H7 (cell line): ENCODE data around the gene CTSA. TPM values are rescaled to one million over a fixed set of nuclear protein-coding genes. Genes with fewer than 3 reads are reported as not detected.
"Not testable (repeated sequence)": the region's sequence is repeated elsewhere in the genome, so short reads cannot be mapped to it uniquely, and the experiment has no call there.

Experiments used
- DNase-seq: peaks from one replicate; pipeline ENCODE4 v3.0.0; 2012
- H3K27me3 ChIP-seq: 2 replicates; pipeline ENCODE4 v1.6.0; 2011; ENCODE audit warnings: mild to moderate bottlenecking, low read length; ENCODE audit not compliant: control insufficient read depth, insufficient read depth
- H3K36me3 ChIP-seq: replicated peaks from 2 replicates; pipeline ENCODE4 v1.5.1; 2011; ENCODE audit warnings: low read length; ENCODE audit not compliant: control insufficient read depth, insufficient read depth
- H3K4me3 ChIP-seq: 2 replicates; pipeline ENCODE4 v1.5.1; 2011; ENCODE audit warnings: low read depth, mild to moderate bottlenecking, control low read depth, low read length, moderate library complexity; ENCODE audit not compliant: insufficient read depth
- total RNA-seq: library from RNA; depleted of rRNA; stranded (reverse); fragments of >200 nt; shearing (Covaris generic); gene quantifications from 2 replicates; pipeline ENCODE4 v1.2.3, GENCODE V29; 2014

Gene CTSA
- total RNA-seq, 1 experiment from 2014 or later, result 41.8 TPM

DNA sequence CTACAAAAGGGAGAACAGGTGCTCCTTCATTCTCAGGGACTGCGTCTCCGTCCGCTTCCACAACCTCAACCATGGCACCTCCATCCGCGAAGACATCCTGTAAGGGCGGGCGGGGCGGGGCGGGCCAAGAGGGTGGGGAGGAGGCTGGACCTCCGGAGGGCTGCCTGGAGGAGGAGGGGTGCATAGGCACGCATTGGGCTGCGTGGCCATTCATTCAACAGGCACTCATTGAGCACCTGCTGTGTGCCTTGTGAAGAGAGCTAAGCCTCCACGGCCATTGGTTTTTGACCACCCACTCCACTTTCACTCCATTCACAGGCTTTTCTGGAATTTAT lies 33.3 kb upstream of the CTSA start:
- no peaks in the 10 kb centered on the region for H3K27me3 ChIP-seq
- peak overlapping the region; percentile 84 for H3K4me3 ChIP-seq
- peak; percentile 89 for DNase-seq
- no peaks in the 10 kb centered on the region for H3K36me3 ChIP-seq

DNA sequence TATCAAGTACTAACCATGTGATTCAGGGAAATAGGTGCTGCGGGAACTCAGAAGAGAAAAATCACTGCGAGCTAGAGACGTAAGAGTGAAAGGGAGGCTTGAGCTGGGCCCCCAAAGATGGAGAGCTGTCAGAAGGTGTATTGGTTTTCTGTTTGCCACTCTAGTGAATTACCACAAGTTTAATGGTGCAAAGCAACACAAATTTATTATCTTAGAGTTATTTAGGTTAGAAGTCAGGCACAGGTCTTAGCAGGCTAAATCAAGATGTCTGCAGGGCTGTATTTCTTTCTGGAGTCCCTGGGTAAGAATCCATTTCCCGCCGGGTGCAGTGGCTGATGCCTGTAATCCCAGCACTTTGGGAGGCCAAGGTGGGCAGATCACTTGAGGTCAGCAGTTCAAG lies 31.2 kb upstream of the CTSA start:
- no peak for DNase-seq

DNA sequence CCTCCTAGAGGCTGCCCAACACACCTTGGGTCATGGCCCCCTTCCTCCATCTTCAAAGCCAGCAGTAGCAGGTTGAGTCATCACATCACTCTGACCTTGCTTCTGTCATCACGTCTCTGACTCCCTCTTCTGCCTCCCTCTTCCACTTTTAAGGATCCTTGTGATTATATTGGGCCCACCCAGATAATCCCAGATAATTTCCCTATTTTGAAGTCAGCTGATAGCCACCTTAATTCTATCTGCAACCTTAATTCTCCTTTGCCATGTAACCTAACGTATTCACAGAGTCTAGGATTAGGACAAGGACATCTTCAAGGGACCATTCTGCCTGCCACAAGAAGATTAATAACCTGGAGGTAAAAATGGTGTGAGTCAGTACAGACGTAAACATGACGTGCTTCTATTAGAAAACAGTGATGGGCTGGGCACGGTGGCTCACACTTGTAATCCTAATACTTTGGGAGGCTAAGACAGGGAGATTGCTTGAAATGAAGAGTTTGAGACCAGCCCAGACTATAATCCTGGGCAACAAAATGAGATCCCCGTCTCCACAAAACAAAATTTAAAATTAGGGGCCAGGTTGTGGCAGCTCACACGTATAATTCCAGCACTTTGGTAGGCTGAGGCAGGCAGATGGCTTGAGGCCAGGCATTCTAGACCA lies 30.4 kb upstream of the CTSA start:
- H3K27me3 ChIP-seq, result no peaks in the 10 kb centered on the region
- no peak overlapping the region for H3K4me3 ChIP-seq
- no peaks in the 10 kb centered on the region for H3K36me3 ChIP-seq
- DNase-seq, result no peak

More for the DNA sequence above, 31.2 kb upstream of the CTSA start:
- Histone ChIP-seq H3K36me3 (no peaks in the 10 kb centered on the region), H3K4me3 (no peak overlapping the region), H3K27me3 (no peaks in the 10 kb centered on the region)

DNA sequence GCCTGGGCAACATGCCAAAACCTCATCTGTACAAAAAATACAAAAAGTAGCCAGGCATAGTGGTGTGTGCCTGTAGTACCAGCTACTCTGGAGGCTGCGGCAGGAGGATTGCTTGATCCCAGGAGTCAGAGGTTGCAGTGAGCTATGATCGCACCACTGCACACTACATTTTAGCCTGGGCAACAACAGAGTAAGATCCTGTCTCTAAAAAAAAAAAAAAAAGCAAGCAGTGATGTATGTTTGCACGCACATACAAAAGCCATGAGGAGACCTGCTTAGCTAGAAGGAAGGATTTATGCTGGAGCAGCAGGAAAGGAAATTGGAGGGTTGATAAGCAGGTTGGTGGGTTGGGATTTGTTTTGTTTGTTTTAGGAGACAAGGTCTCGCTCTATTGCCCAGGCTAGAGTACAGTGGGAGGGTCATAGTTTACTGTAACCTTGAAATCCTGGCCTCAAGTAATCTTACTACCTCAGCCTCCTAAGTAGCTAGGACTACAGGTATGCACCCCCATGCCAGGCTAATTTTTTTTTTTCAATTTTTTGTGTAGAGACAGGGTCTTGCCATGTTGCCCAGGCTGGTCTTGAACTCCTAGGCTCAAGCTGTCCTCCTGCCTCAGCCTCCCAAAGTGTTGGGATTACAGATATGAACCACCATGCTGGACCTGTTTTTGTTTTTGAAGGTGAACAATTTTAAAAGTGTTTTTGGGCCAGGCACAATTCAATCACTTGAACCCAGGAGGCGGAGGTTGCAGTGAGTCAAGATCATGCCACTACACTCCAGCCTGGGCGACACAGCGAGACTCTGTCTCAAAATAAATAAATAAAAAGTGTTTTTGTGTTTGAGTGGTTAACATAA lies 29.7 kb upstream of the CTSA start:
- no peak overlapping the region for H3K4me3 ChIP-seq
- H3K36me3 ChIP-seq, result no peaks in the 10 kb centered on the region
- no peaks in the 10 kb centered on the region for H3K27me3 ChIP-seq
- DNase-seq, result no peak

DNA sequence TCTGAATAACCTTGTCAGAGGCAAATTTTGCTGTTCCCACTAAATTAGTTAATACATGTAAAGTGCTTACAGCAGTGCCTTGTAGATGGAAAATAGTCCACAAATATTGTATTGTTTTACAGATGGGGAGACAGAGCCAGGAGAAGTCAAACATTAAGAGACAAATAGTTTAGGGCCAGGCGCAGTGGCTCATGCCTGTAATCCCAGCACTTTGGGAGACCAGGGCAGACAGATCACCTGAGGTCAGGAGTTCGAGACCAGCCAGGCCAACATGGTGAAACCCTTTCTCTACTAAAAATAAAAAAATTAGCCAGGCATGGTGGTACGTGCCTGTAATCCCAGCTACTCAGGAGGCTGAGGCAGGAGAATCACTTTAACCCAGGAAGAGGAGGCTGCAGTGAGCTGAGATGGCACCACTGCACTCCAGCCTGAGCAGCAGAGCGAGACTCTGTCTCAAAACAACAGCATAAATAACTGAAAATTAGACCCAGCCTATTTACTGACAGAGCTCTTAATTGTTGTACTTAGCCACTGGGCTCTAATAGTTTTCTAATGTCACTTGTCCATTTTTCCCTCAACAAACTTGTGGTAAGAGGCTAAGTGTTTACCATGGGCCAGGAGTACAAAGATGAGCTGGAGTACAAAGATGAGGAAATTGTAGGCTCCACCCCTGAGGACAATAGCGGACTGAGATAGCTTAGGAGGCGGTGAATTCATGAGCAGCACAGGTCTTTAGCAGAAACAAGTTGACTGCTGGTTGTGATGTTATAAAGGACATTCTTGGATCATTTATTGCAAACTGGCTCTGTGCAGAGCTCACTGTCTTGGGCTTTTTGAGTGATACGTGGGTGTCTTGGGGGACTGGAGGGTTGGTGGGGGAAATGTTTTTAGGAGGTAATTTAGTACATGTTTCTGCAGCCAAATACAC lies 27.3 kb upstream of the CTSA start:
- H3K27me3 ChIP-seq, result no peaks in the 10 kb centered on the region
- H3K36me3 ChIP-seq, result no peaks in the 10 kb centered on the region
- no peak overlapping the region for H3K4me3 ChIP-seq
- no peak for DNase-seq

DNA sequence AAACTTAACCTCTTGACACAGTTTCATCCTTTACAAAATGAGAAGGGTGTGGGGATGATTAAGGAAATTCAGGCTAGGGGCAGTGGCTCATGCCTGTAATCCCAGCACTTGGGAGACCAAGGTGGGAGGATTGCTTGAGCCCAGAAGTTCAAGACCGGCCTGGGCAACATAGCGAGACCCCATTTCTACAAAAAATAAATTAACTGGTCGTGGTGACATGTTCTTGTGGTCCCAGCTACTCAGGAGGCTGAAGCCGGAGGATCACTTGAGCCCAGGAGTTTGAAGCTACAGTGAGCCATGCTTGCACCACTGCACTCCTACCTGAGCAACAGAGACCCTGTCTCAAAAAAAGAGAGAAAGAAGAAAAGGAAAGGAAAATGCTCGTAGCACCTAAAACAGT lies 24.7 kb upstream of the CTSA start:
- Histone ChIP-seq H3K4me3 (no peak overlapping the region), H3K27me3 (no peaks in the 10 kb centered on the region), H3K36me3 (no peaks in the 10 kb centered on the region)
- no peak for DNase-seq

DNA sequence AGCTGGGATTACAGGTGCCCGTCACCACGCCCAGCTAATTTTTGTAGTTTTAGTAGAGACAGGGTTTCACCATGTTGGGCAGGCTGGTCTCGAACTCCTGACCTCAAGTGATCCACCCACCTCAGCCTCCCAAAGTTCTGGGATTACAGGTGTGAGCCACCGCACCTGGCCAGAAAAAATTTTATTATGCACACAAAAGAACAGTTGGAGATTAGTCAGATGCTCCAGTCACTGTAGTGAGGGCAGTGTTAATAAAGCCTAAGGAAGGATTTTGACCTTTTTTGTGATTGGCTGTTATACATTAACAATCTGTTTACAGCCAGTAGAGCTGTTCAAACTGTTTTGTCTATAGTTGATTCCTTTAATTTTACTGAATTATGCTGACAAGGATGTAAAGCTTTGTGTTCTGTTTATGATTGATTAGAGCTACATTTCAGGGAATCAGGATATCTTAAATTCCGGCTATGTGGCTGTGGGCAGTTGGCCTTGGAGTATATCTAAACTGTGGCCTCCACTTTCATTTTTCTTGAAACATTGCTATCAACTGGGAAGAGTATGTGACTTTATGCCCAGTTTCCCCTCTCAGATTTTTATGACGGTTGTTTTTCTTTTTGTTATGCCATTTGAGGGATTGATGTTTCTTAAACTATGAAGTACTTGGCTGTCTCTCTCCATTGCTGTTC lies 23.9 kb upstream of the CTSA start:
- Histone ChIP-seq H3K27me3 (no peaks in the 10 kb centered on the region), H3K36me3 (no peaks in the 10 kb centered on the region), H3K4me3 (no peak overlapping the region)
- no peak for DNase-seq

DNA sequence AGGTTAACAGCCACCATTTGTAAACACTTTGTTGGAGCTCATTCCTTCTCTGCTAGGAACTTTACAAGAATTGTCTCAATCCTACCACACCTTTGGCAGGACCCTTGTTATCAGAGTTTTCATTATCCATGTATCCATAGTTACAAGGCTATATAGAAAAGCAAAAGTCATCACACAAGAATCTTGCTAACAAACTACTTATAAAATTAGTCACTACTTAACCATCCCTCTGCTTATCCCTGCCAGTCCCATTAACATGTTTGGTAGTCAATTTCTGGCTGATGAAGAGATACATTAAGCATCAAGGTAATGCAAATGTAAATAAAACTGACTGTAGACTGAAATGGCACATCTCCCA lies 23.3 kb upstream of the CTSA start:
- no peaks in the 10 kb centered on the region for H3K27me3 ChIP-seq
- no peak for DNase-seq
- H3K36me3 ChIP-seq, result no peaks in the 10 kb centered on the region
- no peak overlapping the region for H3K4me3 ChIP-seq

DNA sequence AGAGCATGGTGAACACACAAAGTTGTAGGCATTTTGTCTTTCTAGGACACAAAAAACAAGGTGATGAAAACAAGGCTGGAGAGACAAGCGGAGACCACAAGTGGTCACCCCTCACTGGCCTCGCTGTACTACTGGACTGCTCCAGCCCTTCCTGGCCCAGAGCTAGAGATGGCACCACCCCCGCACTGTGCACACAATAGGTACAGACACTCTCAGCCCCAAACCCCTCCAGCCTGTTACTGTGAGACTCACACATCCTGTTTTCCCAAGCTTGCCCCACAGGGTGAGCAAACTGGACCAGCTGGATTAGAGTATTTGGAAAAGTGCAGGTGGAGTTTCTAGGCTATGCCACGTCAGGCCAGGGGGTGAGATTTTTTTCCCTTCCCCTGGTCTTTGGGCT lies 18.5 kb upstream of the CTSA start:
- no peak overlapping the region for H3K4me3 ChIP-seq
- H3K27me3 ChIP-seq, result no peaks in the 10 kb centered on the region
- H3K36me3 ChIP-seq, result no peaks in the 10 kb centered on the region
- no peak for DNase-seq

DNA sequence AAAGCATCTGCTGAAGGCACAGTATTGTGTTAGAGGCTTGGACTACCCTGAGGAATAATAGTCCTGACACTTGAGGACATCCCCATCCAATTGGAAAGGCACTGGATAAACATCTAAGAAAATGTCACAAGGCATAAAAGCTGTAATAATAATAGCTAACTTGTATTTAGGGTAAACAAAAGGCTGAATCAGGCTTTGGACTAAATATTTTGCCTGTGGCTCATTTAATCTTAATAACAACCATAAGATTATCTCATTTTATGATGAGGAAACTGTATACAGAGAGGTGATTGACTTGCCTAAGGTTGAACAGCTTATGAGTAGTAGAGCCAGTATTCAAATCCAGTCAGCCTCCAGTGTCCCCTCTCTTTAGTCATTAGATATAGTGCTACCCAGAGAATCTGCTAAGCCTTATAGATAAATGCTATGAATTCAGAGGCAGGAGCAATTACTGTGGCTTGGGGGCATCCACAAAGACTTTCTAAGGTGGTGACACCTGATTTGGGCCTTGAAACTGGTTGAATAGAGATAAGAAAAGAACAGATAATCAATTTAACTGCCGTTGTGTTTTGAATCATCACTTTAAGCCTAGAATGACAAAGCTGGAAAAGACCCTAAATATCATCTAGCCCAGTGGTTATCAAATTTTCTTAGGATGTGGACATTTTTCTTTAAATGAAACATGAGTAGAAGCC lies 17.6 kb upstream of the CTSA start:
- H3K36me3 ChIP-seq, result peaks cover 2% of the 10 kb centered on the region
- no peaks in the 10 kb centered on the region for H3K27me3 ChIP-seq
- H3K4me3 ChIP-seq, result no peak overlapping the region
- DNase-seq, result no peak

DNA sequence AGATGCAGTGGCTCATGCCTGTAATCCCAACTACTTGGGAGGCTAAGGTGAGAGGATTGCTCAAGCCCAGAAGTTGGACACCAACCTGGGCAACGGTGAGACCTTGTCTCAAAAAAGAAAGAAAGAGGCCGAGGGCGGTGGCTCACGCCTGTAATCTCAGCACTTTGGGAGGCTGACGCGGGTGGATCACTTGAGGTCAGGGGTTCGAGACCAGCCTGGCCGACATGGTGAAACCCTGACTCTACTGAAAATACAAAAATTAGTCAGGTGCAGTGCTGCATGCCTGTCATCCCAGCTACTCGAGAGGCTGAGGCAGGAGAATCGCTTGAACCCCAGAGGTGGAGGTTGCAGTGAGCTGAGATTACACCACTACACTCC lies 17.0 kb upstream of the CTSA start:
- H3K36me3 ChIP-seq, DNase-seq: not testable (repeated sequence)

DNA sequence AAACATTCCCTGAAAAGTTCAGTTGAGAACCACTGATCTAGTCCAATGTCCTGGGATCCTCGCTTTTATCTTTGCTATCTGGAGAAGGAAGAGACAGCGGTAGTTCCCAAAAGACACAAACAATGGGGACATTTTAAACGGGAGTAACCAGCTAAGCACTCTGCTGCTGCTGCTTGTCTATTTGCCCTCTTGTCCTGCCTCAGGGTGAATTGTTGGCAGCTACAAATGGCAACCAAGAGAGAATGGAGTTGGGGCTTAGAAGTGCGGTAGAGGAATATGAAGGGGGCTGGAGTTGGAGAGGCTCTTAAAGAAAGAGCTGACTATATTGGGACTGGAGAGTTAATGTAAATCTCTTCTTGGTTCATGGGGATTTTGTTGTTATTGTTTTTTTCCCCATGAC lies 16.6 kb upstream of the CTSA start:
- no peak for DNase-seq
- Histone ChIP-seq H3K27me3 (no peaks in the 10 kb centered on the region), H3K36me3 (peaks cover 2% of the 10 kb centered on the region), H3K4me3 (no peak overlapping the region)

More for the DNA sequence above, 17.0 kb upstream of the CTSA start:
- H3K27me3 ChIP-seq, H3K4me3 ChIP-seq: not testable (repeated sequence)

DNA sequence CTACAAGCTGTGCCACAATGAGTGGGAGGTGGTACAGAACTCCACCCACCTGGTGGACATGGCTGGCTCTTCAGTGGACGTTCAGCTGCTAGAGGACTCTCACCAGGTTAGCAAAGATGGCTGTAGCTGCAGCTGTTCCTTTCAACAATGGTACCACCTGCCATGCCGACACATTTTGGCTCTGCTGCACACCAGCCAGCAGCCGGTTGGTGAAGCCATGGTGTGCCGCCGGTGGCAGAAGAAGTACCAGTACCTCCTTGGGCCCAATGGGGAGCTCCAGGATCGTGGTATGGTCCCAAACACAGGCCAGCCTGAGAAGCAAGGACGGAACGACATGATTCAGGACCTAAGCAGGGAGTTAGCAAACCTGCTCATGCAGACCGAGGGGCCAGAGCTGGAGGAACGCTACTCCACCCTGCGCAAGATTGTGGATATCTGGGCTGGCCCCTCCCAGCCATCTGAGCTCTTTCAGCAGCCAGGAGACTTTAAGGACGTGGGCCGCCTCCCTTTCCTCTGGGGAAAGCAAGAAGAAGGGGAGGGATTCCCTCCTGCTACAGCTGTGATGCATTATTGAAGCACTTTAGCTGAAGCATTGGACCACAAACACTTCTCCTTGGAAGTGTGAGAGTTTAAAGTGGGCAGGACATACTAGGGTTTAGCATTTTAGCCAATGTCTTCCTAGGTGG lies 12.9 kb upstream of the CTSA start:
- no peak for DNase-seq
- H3K27me3 ChIP-seq, result no peaks in the 10 kb centered on the region
- peaks cover 10% of the 10 kb centered on the region for H3K36me3 ChIP-seq
- no peak overlapping the region for H3K4me3 ChIP-seq
